ENCODE measurements around the gene ABCD1. TPM values are rescaled to one million over a fixed set of nuclear protein-coding genes. Genes with fewer than 3 reads are reported as not detected.
"Not testable (repeated sequence)": the region's sequence is repeated elsewhere in the genome, so short reads cannot be mapped to it uniquely, and the experiment has no call there.

Gene ABCD1
- 8.8 TPM for total RNA-seq

DNA sequence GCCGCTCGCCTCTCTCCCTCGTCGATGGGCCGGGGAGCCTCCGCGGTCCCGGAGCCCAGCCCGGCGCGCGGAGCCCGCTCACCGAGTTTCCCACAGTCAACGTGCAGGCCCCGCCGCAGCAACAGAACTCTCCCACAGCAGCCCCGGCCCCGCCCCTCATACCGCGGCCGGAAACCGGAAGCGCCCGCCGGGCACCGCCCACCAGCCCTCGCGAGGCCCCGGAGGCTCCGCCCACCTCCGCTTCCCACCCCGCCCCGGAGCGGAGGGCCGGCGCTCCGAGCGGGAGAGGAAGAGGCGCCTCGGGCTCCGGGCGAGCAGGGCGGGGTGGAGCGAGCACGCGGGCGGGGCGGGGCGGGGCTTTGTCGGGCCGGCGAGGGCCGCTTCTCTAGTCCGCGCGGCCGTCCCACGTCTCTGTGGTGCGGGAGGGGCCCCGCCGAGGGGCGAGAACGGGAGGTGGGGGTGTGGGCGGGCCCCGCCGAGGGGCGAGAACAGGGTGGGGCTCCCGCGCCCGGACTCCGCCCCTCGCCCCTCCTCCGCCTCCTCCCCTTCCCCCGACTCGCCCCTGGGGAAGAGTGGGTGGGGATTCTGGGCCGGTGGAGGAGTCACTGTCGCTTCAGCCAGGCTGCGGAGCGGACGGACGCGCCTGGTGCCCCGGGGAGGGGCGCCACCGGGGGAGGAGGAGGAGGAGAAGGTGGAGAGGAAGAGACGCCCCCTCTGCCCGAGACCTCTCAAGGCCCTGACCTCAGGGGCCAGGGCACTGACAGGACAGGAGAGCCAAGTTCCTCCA, at the start of gene ABCD1, which contains the start of gene BCAP31:
Gene ABCD1 (plus strand): TSS at position 605 of the 787 bp plus-strand sequence. CDS start 411 bp downstream, outside the sequence.
Gene BCAP31 (minus strand): TSS at position 136 of the 787 bp plus-strand sequence. CDS start 1,143 bp downstream, outside the sequence.
- H3K27me3 ChIP-seq (ENCODE audit: insufficient read depth, low read length), result no peaks in the 10 kb centered on the region
- peaks cover 54% of the 10 kb centered on the region for H3K4me1 ChIP-seq (ENCODE audit: insufficient read depth, low read length)
- H3K4me3 ChIP-seq (ENCODE audit: low read length), result peak within 1 kb of the TSS; percentile 59
- no peaks in the 10 kb centered on the region for H3K9me3 ChIP-seq (ENCODE audit: low read depth, low read length)

- Histone ChIP-seq H3K27me3 (ENCODE audit: insufficient read depth, low read length) (no peaks in the 10 kb centered on the region), H3K4me1 (ENCODE audit: insufficient read depth, low read length) (no peaks in the 10 kb centered on the region), H3K9me3 (ENCODE audit: low read depth, low read length) (no peaks in the 10 kb centered on the region), H3K4me3 (ENCODE audit: low read length) (no peak overlapping the region)
Observed at GRCh38 chrX:153681175-153681574, 43.5 kb upstream of the ABCD1 start.

DNA sequence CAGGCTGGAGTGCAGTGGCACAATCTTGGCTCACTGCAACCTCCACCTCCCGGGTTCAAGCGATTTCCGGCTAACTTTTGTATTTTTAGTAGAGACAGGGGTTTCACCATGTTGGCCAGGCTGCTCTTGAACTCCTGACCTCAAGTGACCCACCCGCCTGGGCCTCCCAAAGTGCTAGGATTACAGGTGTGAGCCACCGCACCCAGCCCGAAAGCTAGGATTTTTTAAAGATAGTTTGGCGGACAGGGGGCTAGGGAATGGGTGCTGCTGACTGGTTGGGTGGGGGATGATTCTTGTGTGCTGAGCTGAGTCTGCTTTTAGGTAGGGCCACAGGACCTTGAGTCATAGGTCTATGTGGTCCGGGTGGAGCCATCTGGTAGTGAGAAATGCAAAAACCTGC, 41.2 kb upstream of the ABCD1 start:
- not testable (repeated sequence) for H3K27me3 ChIP-seq (ENCODE audit: insufficient read depth, low read length); H3K4me3 ChIP-seq (ENCODE audit: low read length); H3K9me3 ChIP-seq (ENCODE audit: low read depth, low read length); H3K4me1 ChIP-seq (ENCODE audit: insufficient read depth, low read length)

DNA sequence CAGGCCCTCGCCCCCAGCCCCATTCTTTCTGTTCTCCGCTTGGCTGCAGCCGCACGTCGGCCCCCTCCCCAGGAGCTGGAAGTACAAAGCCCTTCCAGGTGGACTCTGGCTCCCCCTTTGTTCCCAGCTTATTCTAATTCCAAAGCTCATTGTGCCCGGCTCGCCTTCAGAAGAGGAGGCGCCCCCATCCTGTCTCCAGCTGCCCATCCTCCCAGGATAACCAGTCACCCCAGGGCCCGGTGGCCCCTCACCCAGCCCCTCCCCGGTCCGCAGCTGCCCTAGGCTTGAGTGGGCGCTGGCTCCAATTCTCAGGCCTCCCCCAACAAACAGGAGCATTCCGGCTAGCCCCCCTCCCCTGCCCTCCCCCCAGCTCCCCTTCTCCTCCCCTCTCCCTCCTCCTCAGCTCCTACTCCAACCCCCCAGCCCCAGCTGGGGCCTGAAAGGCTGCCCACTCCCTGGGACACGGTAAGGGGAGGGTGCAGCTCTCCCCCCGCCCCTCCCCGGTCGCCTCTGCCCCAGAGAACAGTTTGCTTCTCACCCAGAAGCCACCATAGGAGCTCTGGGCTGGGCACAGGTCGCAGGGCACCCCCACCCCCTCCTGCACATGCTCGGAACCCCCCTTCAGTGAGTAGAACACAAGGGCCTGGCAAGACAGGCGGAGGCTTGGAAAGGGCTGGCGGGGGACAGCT, 40.0 kb upstream of the ABCD1 start:
- Histone ChIP-seq H3K4me3 (ENCODE audit: low read length) (no peak overlapping the region), H3K4me1 (ENCODE audit: insufficient read depth, low read length) (no peaks in the 10 kb centered on the region), H3K27me3 (ENCODE audit: insufficient read depth, low read length) (no peaks in the 10 kb centered on the region), H3K9me3 (ENCODE audit: low read depth, low read length) (no peaks in the 10 kb centered on the region)

GRCh38 chrX:153685156-153685536, 39.5 kb upstream of the ABCD1 start:
- Histone ChIP-seq H3K4me3 (ENCODE audit: low read length) (no peak overlapping the region), H3K9me3 (ENCODE audit: low read depth, low read length) (no peaks in the 10 kb centered on the region), H3K27me3 (ENCODE audit: insufficient read depth, low read length) (no peaks in the 10 kb centered on the region), H3K4me1 (ENCODE audit: insufficient read depth, low read length) (no peaks in the 10 kb centered on the region)

- H3K4me3 ChIP-seq (ENCODE audit: low read length), result no peak overlapping the region
- H3K27me3 ChIP-seq (ENCODE audit: insufficient read depth, low read length), result no peaks in the 10 kb centered on the region
Observed at GRCh38 chrX:153685751-153686696, 38.6 kb upstream of the ABCD1 start.

DNA sequence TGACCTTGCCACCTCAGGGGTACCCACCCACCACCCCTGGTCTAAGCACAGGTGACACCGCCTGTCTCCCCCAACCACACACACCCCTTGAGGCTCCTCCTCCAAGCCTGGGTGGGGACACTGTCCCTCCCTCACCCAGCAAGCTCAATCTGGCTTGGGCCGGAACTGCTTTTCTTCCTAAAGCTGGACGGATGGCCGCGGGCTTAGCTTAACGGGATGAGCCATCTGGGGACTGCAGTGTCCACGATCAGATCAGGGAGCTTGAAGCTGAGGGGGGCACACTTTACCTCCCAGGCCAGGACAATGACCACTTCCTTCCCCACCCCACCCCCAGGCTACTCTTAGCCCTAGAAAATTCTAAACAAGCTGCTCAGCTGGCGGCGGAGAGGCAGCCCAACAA, 37.9 kb upstream of the ABCD1 start:
- no peaks in the 10 kb centered on the region for H3K4me1 ChIP-seq (ENCODE audit: insufficient read depth, low read length)
- H3K27me3 ChIP-seq (ENCODE audit: insufficient read depth, low read length), result no peaks in the 10 kb centered on the region
- H3K9me3 ChIP-seq (ENCODE audit: low read depth, low read length), result no peaks in the 10 kb centered on the region
- H3K4me3 ChIP-seq (ENCODE audit: low read length), result no peak overlapping the region

More at GRCh38 chrX:153685751-153686696, 38.6 kb upstream of the ABCD1 start:
- no peaks in the 10 kb centered on the region for H3K4me1 ChIP-seq (ENCODE audit: insufficient read depth, low read length)
- H3K9me3 ChIP-seq (ENCODE audit: low read depth, low read length), result no peaks in the 10 kb centered on the region

GRCh38 chrX:153687121-153688039, 37.3 kb upstream of the ABCD1 start, which contains the start of gene SLC6A8:
SLC6A8 (plus strand) TSS chrX:153687926; CDS start chrX:153688575, 649 bp downstream.
- Histone ChIP-seq H3K4me1 (ENCODE audit: insufficient read depth, low read length) (no peaks in the 10 kb centered on the region), H3K27me3 (ENCODE audit: insufficient read depth, low read length) (no peaks in the 10 kb centered on the region), H3K9me3 (ENCODE audit: low read depth, low read length) (no peaks in the 10 kb centered on the region), H3K4me3 (ENCODE audit: low read length) (no peak within 1 kb of the TSS)

DNA sequence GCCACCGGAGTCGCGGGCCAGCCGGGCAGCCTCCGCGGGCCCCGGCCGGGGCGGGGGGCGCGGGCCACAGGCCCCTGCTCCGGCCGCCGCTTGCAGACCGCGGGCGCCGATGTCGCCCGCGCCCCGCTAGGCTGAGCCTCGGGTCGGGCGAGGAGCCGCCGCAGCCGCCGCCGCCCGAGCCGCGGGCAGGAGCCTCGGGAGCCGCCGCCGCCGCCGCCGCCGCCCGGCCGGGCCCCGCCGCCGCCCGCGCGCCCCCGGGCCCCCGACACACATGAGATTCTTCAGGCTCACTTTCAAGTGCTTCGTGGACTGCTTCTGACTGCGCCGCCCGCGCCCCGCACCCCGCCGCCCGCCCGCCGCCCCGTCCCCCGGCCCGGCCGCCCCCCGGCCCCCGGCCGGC, 36.6 kb upstream of the ABCD1 start:
- Histone ChIP-seq H3K27me3 (ENCODE audit: insufficient read depth, low read length) (no peaks in the 10 kb centered on the region), H3K9me3 (ENCODE audit: low read depth, low read length) (no peaks in the 10 kb centered on the region), H3K4me1 (ENCODE audit: insufficient read depth, low read length) (no peaks in the 10 kb centered on the region), H3K4me3 (ENCODE audit: low read length) (no peak overlapping the region)

GRCh38 chrX:153688506-153688905, 36.1 kb upstream of the ABCD1 start:
- H3K27me3 ChIP-seq (ENCODE audit: insufficient read depth, low read length), result no peaks in the 10 kb centered on the region
- H3K9me3 ChIP-seq (ENCODE audit: low read depth, low read length), result no peaks in the 10 kb centered on the region
- H3K4me1 ChIP-seq (ENCODE audit: insufficient read depth, low read length), result no peaks in the 10 kb centered on the region
- no peak overlapping the region for H3K4me3 ChIP-seq (ENCODE audit: low read length)

DNA sequence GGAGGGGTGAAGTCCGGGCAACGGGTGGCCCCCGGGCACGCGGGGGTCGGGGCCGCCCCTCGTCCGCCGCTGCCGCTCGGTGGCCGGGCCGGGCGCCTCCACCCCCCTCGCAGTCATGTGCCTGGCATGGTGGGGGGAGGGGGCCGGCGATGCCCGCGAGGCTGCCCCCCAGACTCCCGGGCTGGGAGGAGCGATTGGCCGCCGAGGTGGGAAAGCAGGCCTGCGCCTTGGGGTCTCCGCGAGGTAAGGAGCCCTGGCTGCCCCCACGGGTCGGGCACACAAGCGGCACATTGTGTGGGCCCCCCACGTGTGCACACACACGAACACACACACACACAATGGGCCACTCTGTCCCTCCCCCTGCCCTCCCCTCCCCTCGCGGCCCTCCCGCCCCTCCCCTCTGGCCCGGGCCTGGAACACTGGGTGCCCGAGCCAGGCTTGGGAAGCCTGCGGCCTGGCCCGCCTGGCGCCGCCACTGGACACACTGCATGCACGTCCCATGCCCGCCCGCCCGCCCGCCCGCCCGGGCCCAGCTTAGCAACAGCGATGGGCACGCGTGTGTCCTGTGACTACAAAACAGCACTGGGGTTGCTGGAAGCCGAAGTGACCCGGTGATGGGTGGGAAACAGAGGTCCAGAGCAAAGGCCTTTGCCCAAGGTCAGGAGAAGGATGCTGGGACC, 35.6 kb upstream of the ABCD1 start:
- Histone ChIP-seq H3K9me3 (ENCODE audit: low read depth, low read length) (no peaks in the 10 kb centered on the region), H3K4me3 (ENCODE audit: low read length) (no peak overlapping the region), H3K4me1 (ENCODE audit: insufficient read depth, low read length) (no peaks in the 10 kb centered on the region), H3K27me3 (ENCODE audit: insufficient read depth, low read length) (no peaks in the 10 kb centered on the region)

DNA sequence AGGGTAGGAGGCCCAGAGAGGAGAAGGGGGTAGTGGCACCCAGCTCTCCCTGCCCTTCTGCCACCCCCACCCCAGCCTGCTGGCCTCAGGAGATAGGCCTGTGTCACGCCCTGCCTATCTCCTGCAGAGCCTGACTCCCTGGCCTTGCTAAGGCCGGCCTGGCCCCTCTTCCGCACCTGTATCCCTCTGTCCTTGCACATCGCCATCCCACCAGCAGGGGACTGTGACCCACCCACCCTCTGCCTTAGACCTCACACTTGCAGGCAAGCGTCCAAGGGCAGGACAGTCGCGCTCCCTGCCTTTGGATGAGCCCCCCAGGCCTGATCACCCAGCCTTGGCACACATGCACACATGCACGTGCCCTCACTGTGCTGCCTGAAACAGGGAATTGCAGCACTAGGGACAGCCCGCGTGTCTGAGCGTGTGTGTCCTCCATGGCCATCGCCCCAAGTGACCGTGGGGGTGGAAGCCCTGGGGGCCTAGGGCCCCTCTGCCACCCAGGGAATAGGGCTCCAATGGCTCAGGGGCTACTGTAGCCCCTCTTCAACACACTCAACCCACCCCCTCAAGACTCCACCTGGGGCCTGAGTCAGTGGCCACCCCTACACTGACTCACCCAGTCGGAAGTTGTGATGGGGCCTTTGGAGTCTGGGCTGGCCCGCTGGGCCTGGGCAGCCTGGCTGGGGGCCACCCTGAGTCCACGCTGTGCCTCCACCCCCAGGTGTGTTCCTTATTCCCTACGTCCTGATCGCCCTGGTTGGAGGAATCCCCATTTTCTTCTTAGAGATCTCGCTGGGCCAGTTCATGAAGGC, 34.8 kb upstream of the ABCD1 start:
- Histone ChIP-seq H3K4me3 (ENCODE audit: low read length) (no peak overlapping the region), H3K4me1 (ENCODE audit: insufficient read depth, low read length) (no peaks in the 10 kb centered on the region), H3K27me3 (ENCODE audit: insufficient read depth, low read length) (no peaks in the 10 kb centered on the region), H3K9me3 (ENCODE audit: low read depth, low read length) (no peaks in the 10 kb centered on the region)

- Histone ChIP-seq H3K4me3 (ENCODE audit: low read length) (no peak overlapping the region), H3K27me3 (ENCODE audit: insufficient read depth, low read length) (no peaks in the 10 kb centered on the region), H3K4me1 (ENCODE audit: insufficient read depth, low read length) (no peaks in the 10 kb centered on the region), H3K9me3 (ENCODE audit: low read depth, low read length) (no peaks in the 10 kb centered on the region)
Observed at GRCh38 chrX:153690466-153690865, 34.2 kb upstream of the ABCD1 start.

All from mononuclear cell (primary cell).